GM15510 (cell line): ENCODE results near the gene RHOG.

ENCODE experiments used
- POLR2A ChIP-seq: IDR thresholded peaks from 3 replicates; pipeline ENCODE4 v1.6.1; 2011; ENCODE audit warnings: borderline replicate concordance; ENCODE audit not compliant: insufficient read length; ENCODE audit errors: extremely low read depth

Gene RHOG

DNA sequence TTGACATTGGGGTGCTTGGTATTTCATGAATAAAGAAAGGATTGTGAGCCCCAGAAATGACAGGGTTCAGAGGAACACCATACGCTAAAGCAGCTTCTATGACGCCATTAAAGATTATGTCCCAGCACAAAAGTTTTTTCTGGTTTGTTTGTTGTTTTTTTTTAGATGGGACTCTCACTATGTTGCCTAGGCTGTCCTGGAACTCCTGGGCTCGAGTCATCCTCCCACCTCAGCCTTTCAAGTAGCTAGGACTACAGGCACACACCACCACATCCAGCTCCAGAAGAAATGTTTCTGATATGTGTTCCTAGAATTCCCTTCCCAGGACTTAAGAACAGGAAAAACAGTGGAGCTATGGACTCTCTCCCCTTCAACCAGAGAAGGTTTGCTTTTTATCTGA is 2.6 kb upstream of the RHOG start:
- TF ChIP-seq POLR2A = no peak

DNA sequence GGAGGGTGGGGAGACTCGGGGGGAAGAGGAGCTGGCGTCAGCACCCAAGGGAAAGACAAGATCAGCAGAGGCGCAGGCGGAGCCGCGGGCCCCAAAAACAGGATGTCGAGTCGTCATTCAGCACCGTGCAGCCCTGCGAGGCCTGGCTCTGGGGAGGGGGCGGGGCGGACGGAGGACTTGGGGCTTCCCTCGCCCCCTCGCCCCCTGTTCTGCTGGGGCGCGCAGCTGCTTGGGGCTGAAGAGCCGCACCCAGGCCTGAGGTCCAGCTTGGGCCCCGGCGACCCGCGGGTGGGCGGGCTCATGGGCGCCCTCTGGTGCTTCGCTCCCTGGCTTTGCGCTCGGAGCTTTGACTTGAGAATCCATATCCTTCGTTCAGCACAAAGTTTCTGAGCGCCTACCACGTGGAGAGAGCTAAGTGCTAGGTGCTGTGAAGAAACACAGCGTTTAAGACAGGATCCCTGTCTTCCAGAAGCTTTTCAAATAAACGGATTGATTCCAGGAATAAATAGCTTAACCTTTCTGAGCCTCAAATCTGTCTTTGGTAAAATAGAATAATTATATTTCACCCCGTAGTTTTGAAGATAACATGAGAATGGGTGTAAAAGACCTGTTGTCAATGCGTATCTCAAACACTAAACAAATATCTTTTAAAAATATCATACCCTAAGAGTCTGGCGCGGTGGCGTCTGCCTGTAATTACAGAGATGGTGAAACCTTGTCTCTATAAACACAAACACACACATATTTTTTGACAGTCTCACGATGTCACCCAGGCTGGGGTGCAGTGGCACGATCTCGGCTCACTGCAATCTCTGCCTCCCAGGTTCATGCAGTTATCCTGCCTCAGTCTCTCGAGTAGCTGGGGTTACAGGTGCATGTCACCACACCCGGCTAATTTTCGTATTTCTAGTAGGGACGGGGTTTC is 929 bp upstream of the RHOG start:
- TF ChIP-seq POLR2A = no peak

DNA sequence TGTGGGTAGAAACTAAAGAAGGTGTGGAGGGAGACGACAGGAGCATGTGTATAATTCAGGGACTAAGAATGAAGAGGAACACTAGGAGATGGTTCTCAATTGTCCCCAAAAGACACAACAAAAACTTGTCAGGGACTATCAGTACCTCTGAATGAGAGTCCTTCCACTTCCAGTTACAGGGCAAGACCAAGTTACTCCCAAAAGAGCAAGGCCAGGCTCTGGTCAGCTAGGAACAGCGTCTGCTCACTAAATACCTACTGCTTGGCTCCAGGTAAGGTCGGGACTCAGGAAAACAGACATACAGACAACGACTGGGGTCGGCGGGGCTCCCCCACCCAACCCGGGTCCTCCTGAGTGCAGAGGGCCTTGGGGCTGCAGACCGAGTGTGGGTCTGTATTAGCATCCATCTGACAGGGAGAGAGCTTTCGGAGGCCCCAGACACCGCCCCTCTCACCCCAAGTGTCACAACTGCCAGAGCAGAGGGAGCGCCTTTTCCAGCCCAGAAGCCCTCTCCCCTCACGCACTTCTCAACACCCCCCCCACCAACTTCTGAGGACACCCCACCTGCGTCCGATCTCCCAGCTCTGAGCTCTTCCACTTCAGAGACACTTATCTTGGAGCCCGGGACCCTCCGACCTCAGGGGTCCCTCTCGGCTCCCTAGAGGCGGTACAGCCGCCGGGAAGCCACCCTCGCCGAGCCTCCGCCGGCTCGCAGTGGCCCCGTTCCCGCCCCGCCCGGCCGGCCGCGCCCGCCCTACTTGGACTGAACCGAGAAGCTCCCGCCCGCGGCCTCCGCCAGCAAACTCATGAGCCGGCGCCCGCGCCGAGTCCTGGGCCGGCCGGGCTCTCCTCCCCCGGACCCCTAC is 522 bp downstream of the RHOG start:
- no peak for TF ChIP-seq POLR2A

DNA sequence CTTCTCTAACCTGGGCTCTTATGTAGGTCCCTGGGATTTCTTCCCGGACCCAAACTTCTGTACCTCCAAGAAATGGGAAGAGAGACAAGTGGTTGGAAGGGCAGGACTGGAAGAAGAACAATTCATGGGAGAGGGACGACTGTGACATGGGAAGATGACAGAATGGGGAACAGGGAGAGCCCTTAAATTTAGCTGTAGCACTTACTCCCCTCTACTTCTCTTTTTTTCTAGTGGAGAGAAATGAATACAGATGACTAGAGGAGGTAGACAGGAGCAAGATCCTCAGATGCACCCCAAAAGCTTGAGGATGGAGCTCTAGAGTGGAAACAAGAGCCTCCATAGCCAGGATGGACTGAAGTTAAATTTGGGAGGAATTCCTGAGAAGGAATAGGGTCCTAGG is 2.3 kb downstream of the RHOG start:
- TF ChIP-seq POLR2A = no peak

DNA sequence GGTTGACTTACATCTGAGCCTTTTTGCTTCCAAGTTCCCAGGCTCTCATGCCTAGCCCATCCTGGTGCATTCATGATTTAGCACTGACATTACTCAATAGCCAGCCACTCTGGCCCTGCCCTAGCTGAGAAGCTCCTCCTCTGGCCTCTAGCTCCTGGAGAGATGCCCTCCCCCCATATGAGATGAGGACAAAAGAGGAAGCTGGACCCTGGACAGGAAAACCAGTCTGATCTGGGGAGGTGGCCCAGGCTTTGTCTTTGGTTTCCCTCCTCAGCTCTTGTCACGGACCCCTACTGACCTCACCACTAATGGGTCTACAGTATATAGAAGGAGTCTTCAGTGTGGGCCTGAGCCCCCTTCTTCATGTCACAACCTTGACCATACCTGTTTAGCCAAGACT is 3.0 kb downstream of the RHOG start:
- no peak for TF ChIP-seq POLR2A

DNA sequence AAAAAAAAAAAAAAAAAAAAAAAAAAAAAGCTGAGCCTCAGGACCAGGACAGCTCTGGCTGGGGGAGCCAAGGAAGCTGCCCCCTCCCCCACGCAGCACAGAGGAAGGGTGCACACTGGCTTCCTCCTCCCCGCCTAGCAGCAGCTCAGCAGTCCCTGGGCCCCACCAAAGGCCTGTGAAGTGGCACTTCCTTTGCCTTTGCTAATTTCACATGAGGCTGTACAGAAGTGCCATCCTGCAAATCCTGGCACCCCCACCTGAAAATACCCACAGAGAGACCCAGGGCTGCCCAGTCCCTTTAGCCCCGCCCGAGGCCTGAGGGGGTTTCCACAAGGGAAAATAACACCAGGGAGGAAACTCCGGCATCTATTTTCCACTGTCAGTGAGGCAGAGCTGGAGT is 3.9 kb downstream of the RHOG start:
- TF ChIP-seq POLR2A = no peak

DNA sequence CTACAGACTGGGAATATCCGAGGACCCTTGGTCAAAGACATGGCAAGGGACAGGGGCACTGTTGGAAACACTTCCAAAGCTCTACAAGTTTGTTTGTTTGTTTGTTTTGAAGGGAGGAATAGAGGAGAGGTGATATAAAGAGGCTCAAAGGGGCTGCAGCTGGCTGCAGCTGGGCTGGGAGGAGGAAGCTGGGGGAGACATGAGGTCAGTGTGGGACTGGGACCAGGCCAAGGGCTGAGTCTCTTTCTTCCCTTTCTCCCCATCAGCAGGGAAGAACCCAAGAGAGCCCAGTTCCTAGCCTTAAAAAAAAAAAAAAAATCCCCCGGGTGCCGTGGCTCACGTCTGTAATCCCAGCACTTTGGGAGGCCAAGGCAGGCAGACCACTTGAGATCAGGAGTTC is 5.0 kb downstream of the RHOG start:
- no peak for TF ChIP-seq POLR2A

DNA sequence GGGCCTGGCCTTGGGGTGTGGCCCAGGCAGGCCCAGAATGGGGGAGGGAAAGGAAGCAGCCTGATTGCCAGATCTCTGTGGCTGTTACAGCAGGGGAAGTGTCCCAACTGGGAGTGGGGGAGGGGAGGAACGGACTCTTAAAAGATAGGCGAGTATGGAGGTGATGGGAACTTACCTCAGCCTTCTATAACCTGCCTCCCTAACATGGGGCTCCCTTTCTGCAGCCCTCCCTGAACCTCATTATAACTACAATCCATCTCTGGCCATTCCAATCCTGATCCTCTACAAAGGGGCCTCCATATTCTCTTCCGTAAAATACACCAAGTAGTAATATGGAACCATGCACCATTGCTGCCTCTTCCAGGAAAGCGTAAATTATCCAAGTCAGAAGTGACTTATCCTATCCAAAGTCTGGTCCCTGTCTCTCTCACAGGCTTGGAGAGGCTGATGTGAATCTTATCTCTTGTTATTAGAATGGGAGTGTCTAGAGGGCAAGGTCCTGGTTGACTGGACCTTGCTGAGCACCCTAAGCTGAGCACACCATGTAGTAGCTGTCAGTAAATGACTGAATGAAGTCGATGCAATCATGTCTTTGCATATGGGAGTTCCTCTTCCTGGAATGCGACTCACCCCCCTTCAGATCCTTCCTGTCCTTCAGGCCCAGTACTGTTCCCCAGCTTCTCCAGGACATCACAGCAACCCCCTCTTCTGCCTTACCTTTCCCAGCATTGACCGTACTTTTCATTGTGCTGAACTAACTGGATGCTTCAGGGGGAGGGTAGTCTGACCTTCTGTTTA is 5.9 kb downstream of the RHOG start:
- no peak for TF ChIP-seq POLR2A

DNA sequence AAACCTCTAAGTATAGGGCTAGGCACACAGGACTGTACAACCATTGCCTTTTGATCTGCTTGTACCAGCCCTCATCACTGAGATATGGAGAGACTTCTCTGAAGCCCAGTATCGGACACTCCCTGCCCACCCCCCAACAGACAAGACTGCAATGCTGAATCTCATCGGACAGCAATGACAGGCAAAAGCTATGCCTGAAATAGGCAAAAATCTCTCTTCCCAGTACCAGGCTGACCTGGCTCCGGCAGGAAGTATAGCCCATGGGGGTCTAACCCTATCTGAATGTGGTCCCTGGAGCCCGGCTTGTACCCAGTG is 6.5 kb downstream of the RHOG start:
- no peak for TF ChIP-seq POLR2A

DNA sequence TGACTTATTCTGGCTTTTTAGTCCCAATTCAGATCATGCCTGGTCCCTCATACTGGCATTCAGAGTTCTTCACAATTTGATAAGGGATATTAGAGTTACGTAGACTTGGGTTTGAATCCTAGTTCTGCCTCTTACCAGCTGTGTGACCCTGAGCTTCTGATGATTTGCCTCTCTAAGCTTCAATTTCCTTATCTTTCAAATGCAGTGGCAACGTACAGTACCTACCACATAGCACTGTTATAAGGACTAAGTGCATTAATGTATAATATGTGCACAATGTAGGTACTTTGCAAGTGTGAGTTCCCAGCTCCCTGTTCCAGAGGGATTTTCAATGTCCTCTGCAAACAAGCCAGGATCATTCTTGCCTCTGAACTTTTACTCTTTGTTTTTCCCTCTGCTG is 7.3 kb downstream of the RHOG start:
- no peak for TF ChIP-seq POLR2A

DNA sequence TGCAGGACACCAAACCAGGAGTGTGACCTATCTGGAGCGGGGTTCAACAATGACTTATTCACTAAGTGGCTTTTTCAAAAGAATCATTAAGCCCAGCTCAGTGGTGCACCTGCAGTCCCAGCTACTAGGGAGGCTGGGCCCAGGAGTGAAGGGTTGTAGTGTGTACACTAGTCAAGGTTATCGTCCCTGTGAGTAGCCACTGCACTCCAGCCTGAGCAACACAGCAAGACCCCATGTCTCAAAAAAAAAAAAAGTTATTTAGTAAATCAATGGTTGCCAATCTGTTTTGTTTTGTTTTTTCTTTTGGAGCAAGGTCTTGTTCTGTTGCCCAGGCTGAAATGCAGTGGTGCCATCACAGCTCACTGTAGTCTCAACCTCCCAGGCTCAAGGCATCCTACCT is 7.9 kb downstream of the RHOG start:
- no peak for TF ChIP-seq POLR2A

DNA sequence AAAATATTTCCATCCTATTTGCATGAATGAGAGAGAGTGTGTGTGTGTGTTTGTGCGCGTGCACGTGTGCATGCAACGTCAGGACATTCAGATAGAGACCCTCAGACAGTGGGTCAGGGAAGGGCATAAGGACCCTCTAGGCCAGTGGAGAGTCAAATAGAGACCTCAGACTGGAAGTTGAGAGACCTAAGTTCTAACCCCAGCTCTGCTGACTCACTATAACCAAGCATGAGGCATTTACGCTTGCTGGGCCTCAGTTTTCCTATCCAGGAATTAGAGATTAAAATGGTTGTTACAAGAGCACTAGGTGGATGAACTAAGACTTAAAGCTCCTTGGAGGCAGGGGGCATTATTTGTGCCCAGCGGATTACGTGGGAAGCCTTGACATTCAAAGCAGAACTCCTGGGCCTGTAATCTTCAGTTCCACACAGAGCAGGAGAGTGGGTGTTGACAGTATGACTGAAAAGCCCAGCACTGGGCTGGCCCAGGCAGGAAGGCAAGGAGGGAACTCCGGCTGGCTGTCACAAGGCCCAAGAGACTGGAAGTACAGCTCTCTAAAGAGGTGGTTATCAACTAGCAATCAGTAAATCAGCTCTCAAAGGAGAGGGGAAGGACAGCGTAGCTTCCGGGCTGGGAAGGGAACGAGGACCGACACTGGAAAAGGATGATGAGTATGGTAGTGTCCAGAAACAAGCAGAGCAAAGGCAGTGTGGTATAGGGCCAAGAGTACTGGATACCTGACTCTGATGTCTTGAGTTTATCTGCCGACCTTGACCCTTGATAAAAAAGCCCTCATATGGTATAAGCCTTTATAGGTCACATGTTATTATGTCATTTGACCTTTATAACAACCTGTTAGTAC is 9.2 kb downstream of the RHOG start:
- TF ChIP-seq POLR2A = no peak

DNA sequence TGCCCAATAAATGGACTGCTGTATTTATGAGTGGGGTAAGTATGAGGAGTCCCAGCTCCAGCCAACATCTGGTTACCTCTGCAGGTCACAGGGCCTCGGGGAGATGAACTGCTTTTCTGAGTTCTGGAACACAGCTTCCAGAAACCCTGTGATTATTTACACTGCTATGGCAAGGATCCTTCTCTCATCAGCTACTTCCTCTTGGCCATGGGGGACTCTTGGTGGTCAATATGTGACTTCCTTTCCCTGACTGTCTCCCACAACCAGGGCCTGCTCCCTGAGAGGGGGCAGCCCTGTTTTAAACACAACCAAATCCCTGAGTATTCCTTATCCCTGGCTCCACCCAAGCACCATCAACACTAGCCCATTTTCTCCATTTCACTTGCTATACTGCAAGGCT is 10.0 kb downstream of the RHOG start:
- TF ChIP-seq POLR2A = no peak

DNA sequence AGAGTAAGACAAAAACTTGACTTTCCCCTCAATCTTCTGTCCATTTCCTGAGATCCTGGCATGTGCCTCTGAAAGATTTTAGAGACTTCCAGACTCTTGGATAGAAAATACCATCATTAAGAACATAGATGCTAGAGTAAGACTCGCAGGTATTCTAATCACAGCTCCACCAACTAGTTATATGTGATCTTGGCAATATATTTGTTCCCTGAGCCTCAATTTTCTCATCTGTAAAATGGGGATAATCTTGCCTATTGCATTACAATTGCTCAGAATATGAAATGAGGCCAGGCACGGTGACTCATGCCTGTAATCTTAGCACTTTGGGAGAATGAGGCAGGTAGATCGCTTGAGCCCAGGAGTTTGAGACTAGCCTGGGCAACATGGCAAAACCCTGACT is 10.7 kb downstream of the RHOG start:
- TF ChIP-seq POLR2A = no peak
